Stimulated activated CD4-positive, alpha-beta T cell treated with anti-CD3 and anti-CD28 coated beads, Interleukin-4, amount 100 ng/mL, for 48 hours (primary cell): ENCODE measurements around the gene DGCR8.

Source experiments
- DNase-seq, 2 donors: peaks; one replicate each; pipeline ENCODE4 v3.0.0-alpha.2; 2020; ENCODE audit warnings: low read depth in 2 of 2

The DGCR8 gene

DNA sequence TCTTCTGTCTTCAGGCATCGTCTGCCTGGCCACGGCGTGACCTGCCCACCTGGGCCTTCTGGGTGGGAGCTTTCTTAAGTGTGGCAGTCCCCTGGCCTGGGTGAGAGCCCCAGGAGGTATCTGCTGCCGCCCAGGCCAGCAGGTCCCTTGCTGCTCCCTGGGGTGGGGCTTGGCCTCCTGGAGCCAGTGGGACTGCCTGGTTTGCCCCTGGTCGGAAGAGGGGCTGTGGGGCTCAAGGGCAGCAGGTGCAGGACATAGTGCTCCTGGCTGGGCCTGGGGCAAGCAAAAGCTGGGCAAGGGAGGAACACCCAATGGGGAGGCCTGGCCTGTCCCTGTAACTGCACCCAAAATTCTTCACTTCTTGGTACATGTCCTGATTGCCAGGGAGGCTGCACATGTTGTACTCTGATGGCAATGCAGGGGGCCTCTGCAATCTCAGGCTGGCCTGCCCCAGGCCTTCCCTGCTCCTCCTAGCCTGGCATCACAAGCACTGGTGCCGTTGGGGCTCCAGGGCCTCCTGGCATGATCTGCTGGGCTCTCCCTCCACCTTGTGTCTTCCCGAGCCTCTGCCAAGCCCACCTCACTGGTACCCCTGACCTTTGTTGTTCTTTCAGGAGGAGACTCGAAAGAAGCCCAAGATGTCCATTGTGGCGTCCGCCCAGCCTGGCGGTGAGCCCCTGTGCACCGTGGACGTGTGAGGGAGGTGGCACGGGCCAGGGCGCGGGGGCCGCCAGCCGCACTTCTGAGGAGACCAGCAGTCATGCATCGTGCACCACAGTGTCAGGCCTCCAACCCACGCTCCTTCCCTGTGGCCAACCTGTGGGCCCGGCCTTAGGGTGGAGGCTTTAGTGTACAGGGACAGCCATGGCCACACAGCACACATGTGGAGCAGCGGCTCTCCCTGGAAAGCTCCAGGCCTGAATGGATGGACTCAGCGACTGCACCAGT lies 29.6 kb downstream of the DGCR8 start:
- DNase-seq = no peak

DNA sequence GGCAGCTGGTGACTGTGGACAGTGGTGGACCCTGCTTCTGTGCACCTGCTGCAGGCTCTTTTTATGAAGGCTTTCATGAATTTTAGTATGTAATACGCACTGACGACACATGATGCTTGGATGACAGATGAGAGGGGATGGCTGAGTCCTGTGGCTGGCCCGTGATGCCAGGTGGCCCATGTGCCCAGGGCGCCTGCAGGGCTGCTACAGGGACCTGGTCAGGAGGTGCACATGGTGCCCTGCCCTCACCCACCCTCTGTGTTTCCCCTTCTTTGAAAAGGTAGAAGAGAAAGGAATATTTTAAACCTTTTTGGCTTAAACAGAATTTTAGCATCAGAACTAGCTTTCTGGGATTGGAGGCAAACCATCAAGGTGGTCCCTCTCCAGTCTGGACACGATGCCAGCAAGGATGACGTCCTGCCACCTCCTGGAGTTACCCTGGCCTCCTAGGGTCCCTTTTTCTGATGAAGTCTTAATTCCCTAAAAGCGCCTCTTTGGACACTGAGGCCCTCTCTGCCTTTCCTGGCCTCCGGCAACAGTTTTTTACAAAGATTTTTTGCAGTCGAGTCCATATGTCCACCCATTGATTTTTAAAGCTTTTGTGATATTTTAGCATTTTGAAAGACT lies 30.4 kb downstream of the DGCR8 start:
- no peak for DNase-seq

GRCh38 chr22:20111045-20111688 lies 31.1 kb downstream of the DGCR8 start:
- no peak for DNase-seq

- DNase-seq = no peak
These were observed 31.9 kb downstream of the DGCR8 start for GRCh38 chr22:20111689-20112622.

- no peak for DNase-seq
These were observed 32.8 kb downstream of the DGCR8 start for GRCh38 chr22:20112623-20113511.

DNA sequence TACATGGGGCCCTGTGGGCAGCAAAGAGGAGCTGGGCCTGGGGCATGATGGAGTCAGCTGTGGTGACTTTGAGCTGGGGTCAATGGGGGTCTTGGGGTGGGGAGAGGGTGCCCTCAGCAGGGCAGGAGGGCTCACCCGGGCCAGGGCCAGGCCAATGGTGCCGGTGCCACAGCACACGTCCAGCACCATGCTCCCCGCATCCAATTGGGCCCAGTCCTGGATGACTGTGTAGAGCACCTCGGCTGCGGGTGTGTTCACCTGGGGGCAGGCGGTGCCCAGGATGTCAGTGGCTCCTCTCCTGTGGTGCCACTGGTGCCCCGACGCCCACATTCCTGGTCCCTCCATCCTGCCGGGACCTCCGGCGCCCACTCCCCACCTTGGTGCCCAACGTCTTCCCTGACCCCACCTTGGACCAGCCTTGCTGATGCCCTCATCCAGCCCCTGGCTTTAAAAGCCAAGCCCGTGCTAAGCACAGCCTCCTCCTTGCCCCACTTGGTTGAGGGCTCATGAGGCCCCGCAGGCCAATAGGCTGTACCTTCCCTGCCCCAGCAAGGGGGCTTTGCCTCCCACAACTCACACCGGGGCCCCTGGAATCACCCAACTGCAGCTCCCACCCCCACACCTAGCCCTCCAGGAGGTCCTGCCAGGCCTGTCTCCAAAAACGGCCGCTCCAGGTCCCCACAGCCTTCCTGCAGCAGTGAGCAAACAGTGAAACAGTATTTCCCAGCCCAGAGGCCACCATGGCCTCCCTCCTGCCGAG lies 33.7 kb downstream of the DGCR8 start:
- no peak for DNase-seq

DNA sequence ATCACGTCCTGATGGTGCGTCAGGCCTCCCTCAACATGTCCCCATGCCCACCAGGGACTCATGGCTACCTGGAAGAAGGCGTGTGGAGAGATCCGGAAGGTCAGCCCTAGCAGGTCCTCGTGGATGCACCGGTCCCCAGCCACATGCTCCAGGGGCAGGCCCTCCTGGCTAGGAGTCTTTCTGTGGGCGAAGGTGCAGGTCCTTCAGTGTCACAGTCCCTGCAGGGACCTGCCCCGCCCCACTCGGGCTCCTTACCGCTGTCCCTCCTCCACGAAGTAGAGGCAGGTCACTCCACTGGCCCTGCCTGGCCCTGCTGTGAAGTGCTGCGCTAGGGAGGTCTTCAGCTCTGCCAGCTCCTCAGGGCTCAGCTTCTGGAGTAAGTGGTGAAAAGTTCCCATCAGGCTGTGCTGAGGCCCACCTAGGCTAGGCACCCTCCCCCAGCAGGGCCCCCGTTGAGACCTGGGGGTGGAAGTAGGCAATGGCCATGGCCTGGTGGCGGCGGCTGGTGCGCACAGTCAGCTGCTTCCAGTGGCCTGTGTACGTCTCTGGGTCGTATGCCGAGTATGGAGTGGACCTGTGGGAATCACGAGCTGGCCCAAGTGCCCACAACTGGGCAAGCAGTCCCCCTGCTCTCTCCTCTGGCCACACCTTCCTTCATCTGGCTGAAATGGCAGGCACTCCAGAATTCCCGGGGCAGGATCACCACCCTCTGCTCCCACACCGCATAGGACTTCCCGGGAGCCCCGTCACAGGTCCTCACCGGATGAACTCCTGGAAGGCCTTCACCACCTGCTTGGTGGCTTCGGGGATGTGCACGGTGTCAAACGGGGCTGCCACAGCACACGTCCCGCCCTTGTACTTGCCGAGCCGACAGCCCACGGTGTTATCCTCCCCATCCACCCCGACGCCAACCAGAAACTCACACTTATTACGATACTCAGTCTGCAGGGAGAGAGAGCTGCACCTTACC lies 34.8 kb downstream of the DGCR8 start:
- DNase-seq = no peak

DNA sequence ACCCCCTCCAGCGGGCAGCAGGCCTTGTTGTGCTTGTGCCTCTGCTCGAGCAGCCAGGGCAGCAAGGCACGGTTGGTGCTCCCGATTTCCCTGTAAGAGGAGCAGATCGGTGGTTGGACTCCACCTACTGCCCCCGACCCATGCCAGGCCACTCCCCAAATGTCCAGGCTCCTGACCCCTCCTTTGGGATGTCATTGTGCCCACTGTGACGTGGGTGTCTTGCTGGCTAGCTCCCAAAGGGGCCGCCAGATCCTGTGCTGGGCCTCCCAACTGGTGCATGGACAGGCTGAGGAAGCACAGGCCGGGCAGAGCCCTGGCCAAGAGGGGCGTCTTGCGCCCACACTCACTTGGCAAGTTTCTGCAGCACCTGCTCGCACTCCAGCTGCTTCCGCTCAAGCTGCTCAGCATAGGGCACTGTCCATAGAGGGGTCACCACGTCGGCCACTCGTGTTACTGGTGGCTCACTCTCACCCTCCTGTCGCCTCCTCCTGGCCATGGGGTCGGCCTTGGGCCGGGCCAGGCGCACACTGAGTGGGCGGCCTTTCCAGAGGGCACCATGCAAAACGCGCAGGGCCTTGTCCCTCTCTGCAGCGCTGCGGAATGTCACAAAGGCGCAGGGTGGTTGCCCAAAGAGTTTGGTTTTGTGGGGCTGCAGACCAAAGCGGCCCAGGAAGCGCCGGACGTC lies 35.8 kb downstream of the DGCR8 start, which contains the start of gene RANBP1:
TSS of gene RANBP1 (plus strand) at position 414 of the 685 bp plus-strand sequence. CDS start at position 495, 81 bp downstream.
- no peak for DNase-seq

GRCh38 chr22:20116376-20116950 lies 36.4 kb downstream of the DGCR8 start:
- DNase-seq = no peak

GRCh38 chr22:20116951-20117632 lies 37.1 kb downstream of the DGCR8 start, which contains the start of gene TRMT2A:
TSS of gene TRMT2A (minus strand) at chr22:20117226. CDS start at chr22:20116906, 320 bp downstream.
- peak; percentile 94 to 97 for DNase-seq

DNA sequence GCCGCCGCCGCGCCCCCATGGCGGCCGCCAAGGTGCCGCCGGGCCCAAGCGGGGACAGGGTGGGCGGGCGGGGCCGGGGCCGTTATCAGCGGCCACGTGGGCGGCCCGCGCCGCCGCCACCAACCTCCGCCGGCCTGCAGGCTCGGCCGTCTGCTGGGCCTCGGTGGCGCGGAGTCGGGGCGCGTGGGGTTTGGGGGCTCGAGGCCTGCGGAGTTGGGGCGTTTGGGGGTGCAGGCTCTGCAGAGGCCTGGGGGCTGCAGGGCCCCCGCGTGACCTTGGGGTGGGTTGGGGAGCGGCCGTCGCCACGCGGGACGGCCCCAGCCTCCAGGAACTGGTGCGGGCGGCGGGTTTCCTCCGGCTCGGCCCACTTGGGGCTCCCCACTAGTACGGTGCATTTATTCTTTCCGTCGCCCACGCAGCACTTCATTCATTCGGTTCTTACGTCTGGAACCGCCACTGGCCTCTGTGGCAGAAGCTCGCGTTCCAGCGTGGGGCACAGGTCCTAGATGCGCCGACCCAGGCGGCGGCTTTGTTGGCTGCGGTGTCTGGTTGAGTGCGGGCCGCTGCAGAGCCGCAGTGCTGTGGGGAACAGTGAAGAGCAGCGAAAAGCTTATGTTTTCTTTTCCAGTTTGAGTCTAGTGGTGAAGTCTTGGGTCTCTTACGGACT lies 37.7 kb downstream of the DGCR8 start:
- DNase-seq = peak; percentile 78 to 79

- no peak for DNase-seq
These were observed 38.4 kb downstream of the DGCR8 start for GRCh38 chr22:20118300-20119020.

DNA sequence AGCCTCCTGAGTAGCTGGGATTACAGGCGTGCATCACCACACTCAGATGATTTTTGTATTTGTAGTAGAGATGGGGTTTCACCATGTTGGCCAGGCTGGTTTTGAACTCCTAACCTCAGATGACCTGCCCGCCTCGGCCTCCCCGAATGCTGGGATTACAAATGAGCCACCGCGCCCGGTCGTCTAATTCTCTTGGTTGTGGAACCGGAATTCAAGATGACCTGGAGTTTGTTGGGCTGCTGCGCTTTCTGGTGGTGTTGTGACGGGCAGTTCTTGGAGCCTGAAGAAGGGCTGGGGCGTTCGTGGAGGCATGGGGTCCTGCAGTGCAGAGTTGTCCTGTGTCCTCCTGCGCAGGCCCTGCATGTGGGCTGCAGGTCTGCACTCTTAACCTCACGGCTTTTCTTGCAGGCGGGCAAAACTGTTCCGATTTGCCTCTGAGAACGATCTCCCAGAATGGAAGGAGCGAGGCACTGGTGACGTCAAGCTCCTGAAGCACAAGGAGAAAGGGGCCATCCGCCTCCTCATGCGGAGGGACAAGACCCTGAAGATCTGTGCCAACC lies 41.9 kb downstream of the DGCR8 start:
- DNase-seq = no peak

DNA sequence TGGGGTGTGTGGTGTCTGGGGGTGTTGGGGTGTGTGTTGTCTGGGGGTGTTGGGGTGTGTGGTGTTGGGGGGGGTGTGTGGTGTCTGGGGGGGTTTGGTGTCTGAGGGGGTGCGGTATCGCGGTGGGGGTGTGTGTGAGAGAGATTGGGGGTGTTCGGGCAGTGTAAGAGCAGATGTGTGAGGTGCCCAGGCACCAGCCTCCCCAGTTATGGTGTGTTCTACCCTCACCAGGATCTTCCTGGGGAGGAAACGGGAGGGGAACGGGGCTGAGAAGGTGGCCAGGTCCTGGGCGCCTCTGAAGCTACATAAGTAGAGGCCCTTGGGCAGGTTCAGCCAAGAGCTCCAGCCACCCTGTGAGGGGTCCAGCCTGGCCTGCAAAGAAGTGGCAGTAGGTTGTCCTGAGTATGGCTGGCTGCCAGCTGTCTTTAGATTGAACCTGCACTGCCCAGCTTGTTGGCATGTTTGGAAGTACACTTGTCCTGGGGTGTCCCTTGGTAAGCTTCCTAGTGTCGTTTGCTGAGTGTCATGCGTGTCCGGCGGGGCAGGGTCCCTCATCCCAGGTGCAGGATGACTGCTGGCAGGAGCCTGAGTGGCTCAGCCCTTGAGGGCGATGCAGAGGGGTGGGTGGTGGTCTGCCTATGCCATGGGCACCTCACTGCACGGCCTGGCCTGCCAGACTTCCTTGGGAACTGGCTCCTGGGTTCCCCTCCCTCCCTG lies 43.5 kb downstream of the DGCR8 start:
- no peak for DNase-seq
